Smooth muscle cell (in vitro differentiated cells): ENCODE results near the gene ID3. TPM values are rescaled to one million over a fixed set of nuclear protein-coding genes. Genes with fewer than 3 reads are reported as not detected.

Source experiments
- DNase-seq: peaks from one replicate; lab custom pipeline; 2025; ENCODE audit not compliant: unreplicated experiment; lab: John Stamatoyannopoulos, UW
- H2AFZ ChIP-seq: fragments of 200-600 bp; sonication (generic); 2 replicates; pipeline ENCODE4 v1.6.0; 2016; ENCODE audit warnings: antibody characterized with exemption, low read depth, mild to moderate bottlenecking
- H3F3A ChIP-seq: fragments of 200-600 bp; sonication (generic); 2 replicates; pipeline ENCODE4 v1.6.0; 2017; ENCODE audit warnings: antibody characterized with exemption, low read depth
- H3K27ac ChIP-seq: fragments of 200-600 bp; sonication (generic); 2 replicates; pipeline ENCODE4 v1.5.1; 2016; ENCODE audit warnings: low read depth, mild to moderate bottlenecking
- H3K27me3 ChIP-seq: fragments of 200-600 bp; sonication (generic); 2 replicates; pipeline ENCODE4 v1.6.1; 2016; ENCODE audit warnings: low read depth, mild to moderate bottlenecking
- H3K36me3 ChIP-seq: fragments of 200-600 bp; sonication (generic); 2 replicates; pipeline ENCODE4 v1.5.1; 2016; ENCODE audit warnings: low read depth
- H3K4me1 ChIP-seq: fragments of 200-600 bp; sonication (generic); 2 replicates; pipeline ENCODE4 v1.5.1; 2016; ENCODE audit warnings: low read depth
- H3K4me2 ChIP-seq: fragments of 200-600 bp; sonication (generic); 2 replicates; pipeline ENCODE4 v1.6.0; 2016; ENCODE audit warnings: mild to moderate bottlenecking
- H3K4me3 ChIP-seq: fragments of 200-600 bp; sonication (generic); 2 replicates; pipeline ENCODE4 v1.5.1; 2016; ENCODE audit warnings: mild to moderate bottlenecking
- H3K79me2 ChIP-seq: fragments of 200-600 bp; sonication (generic); 2 replicates; pipeline ENCODE4 v1.6.0; 2016; ENCODE audit warnings: low read depth, mild to moderate bottlenecking
- H3K9ac ChIP-seq: fragments of 200-600 bp; sonication (generic); 2 replicates; pipeline ENCODE4 v1.6.0; 2016; ENCODE audit warnings: low read depth
- H3K9me3 ChIP-seq: fragments of 200-600 bp; sonication (generic); replicated peaks from 2 replicates; pipeline ENCODE4 v1.5.1; 2016; ENCODE audit warnings: low read depth
- H4K20me1 ChIP-seq: fragments of 200-600 bp; sonication (generic); 2 replicates; pipeline ENCODE4 v1.6.0; 2016; ENCODE audit warnings: low read depth
- WGBS: methylation state at CpG from one replicate; pipeline ENCODE4 v1.1.7; 2016; ENCODE audit warnings: low lambda C conversion rate; 5-methylcytosine and 5-hydroxymethylcytosine counted together
- polyA plus RNA-seq: library from polyadenylated mRNA; unstranded; fragments of >200 nt; fragmentation: Nextera tagmentation; extraction: Ambion mirVana; gene quantifications from 2 replicates; pipeline ENCODE4 v1.2.1, GENCODE V29; 2016
- total RNA-seq: library from RNA; depleted of rRNA; stranded (reverse); fragments of >200 nt; gene quantifications from 2 replicates; pipeline ENCODE4 v1.2.3, GENCODE V29; 2014
- TF ChIP-seq, protein P1 (sequence below): fragments of 200-600 bp; sonication (generic); IDR thresholded peaks from 2 replicates; pipeline ENCODE4 v1.5.1; 2017; ENCODE audit warnings: borderline replicate concordance, mild to moderate bottlenecking, antibody characterized with exemption; ENCODE audit not compliant: insufficient read depth, poor library complexity, severe bottlenecking

ID3 gene
- total and polyA plus RNA-seq, 2 experiments from 2014 or later: 752 to 929 TPM

DNA sequence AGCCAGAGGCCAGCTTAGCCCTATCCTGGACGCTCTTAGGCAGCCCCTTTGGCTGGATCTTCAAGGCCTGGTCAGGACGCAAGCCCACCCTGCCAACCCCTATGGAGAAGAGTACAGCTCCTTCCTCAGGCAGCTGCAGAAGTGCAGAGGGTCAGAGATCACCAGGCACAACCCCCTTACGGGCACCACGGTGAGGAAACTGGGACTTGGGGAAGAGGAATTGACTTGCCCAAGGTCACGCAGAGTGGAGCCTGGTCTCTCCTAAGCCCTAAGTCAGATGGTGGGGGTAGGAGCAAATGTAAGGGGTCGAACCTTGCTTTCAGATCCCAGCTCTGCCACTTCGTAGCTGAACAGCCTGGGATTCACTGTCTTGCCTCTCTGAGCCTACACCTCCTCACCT lies 31.9 kb downstream of the ID3 start:
- Histone ChIP-seq H3K79me2 (no peaks in the 10 kb centered on the region), H3K36me3 (no peaks in the 10 kb centered on the region), H3K27ac (no peak overlapping the region), H2AFZ (no peak overlapping the region), H3K4me3 (no peak overlapping the region), H3K27me3 (peaks cover 4% of the 10 kb centered on the region), H3F3A (no peaks in the 10 kb centered on the region), H3K9ac (no peak overlapping the region), H3K4me1 (peaks cover 21% of the 10 kb centered on the region), H3K9me3 (no peaks in the 10 kb centered on the region), H4K20me1 (no peaks in the 10 kb centered on the region), H3K4me2 (no peak overlapping the region)
- TF ChIP-seq, protein P1, sequence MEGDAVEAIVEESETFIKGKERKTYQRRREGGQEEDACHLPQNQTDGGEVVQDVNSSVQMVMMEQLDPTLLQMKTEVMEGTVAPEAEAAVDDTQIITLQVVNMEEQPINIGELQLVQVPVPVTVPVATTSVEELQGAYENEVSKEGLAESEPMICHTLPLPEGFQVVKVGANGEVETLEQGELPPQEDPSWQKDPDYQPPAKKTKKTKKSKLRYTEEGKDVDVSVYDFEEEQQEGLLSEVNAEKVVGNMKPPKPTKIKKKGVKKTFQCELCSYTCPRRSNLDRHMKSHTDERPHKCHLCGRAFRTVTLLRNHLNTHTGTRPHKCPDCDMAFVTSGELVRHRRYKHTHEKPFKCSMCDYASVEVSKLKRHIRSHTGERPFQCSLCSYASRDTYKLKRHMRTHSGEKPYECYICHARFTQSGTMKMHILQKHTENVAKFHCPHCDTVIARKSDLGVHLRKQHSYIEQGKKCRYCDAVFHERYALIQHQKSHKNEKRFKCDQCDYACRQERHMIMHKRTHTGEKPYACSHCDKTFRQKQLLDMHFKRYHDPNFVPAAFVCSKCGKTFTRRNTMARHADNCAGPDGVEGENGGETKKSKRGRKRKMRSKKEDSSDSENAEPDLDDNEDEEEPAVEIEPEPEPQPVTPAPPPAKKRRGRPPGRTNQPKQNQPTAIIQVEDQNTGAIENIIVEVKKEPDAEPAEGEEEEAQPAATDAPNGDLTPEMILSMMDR: no peak
- no peak for DNase-seq
- 95% methylated on average over 7 of the region's 7 CpGs for WGBS

DNA sequence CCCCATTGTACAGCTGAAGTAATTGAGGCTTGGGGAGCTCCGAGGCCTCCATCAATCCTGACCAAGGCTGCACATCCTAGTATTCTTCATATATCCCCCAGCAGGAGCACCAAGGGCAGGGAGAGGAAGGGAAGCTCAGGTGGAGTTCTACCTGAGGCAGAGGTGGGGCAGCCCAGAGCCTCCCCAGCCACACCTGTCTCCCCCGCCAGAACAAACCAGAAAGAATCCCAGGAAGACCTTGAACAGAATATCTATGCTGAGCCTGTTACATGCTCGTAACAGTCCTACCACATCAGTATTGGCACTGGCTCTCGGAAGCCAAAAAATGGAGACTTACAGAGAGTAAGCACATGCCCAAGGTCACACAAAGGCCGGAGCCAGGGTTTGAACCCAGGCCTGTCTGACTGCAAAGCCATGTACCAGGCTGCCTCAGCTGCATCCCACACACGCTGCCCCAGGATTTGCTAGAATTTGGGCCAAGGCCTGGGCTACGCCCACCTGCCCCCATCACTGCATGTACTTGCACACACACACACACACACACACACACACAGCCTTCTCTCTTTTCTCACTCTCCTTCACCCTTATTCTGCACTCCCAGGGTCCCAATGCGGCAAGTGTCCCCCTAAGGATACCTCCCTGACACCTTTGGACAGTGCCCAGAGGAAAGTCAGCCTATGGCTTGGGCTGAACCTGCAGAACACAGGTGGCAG lies 32.8 kb downstream of the ID3 start:
- Histone ChIP-seq H3K9ac (no peak overlapping the region), H3K79me2 (no peaks in the 10 kb centered on the region), H4K20me1 (no peaks in the 10 kb centered on the region), H3K27ac (no peak overlapping the region), H3K27me3 (peaks cover 4% of the 10 kb centered on the region), H2AFZ (no peak overlapping the region), H3K4me3 (no peak overlapping the region), H3F3A (no peaks in the 10 kb centered on the region), H3K9me3 (no peaks in the 10 kb centered on the region), H3K4me2 (no peak overlapping the region), H3K36me3 (no peaks in the 10 kb centered on the region), H3K4me1 (peaks cover 15% of the 10 kb centered on the region)
- 95% methylated on average over 7 of the region's 8 CpGs for WGBS
- no peak for DNase-seq
- TF ChIP-seq, protein P1: no peak

DNA sequence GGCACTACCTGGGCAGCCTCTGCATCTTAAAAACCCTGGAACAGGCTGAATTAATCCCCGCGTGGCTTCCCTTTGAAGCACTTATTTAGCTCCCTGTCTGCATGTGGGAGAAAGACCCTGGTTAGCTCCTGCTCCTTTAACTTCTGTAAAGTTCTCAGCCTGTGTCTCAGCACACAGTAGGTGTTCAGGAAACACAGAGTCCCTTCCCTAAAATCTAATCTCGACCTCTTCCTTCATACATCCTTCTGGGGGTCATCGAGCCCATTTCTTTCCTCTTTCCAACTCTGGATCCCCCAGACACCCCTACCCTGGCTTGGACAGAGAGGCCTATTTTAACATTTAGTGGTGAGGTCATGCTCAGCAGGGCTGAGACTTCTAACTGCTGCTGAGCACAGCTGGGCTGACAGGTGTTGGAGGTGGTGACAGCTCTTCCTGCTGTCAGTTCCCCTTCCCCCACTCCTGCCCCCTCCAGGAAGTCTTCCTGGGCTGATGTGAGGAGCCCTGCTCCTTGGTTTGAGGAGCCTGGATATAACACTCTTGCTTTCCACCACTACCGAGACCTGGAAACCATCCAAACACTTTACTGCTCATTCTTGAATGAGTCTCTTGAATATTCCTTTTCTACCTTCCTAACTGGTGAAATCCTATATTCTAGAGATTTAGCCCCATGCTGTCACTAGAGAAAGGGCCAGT lies 33.6 kb downstream of the ID3 start:
- WGBS: 85% methylated on average over 5 of the region's 5 CpGs
- Histone ChIP-seq H3K9ac (no peak overlapping the region), H4K20me1 (no peaks in the 10 kb centered on the region), H3K27ac (no peak overlapping the region), H3K36me3 (no peaks in the 10 kb centered on the region), H2AFZ (no peak overlapping the region), H3K79me2 (no peaks in the 10 kb centered on the region), H3K4me3 (no peak overlapping the region), H3K4me2 (no peak overlapping the region), H3K9me3 (no peaks in the 10 kb centered on the region), H3K27me3 (peaks cover 4% of the 10 kb centered on the region), H3K4me1 (peaks cover 10% of the 10 kb centered on the region), H3F3A (no peaks in the 10 kb centered on the region)
- no peak for DNase-seq
- TF ChIP-seq, protein P1: no peak
